ENCODE measurements around the gene TREM2.

Gene TREM2

DNA sequence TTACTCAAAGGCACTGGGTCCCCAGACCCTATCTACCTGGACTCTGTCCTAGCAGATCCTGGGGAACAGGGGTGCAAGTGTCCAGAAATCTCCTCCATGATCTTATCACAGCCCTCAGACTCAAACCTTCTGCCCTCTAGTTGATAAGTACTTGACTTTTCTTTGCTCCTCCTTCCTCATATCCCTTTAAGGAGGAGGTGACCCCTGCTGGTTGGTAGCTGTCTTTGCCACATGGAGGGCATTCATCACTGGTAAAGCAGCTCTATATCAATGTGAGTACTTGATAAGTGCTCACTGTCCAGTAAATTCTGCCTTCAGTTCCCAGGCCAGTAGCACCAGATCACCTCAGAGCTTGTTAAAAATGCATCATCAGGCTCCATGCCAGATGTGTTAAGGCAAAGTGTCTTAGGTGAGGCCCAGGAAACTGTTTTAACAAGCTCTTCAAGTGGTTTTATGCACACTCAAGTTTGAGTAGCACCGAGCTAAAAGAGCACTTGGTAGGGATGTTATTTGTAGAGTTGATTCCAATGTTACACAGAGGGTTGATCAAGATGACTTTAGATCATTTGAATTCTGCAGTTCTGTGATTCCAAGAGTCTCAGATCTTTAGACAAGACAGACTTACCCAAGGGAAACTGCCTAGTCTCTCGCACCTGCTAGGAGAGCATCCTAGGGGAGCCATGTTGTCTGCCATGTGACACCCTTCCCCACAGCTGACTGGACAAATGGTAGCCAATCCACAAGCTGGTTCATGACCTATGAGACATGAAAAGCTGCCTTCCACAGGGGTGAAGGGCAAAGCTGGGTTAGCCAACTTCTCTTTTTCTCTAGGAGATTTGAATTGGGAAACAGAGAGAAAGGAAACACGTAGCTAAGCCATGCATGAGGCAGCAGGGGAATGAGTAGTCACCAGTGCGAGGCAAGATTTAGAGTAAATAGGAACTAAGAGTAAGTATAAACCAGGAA, 19.4 kb upstream of the TREM2 start:
- DNase-seq, result peak; percentile 47

DNA sequence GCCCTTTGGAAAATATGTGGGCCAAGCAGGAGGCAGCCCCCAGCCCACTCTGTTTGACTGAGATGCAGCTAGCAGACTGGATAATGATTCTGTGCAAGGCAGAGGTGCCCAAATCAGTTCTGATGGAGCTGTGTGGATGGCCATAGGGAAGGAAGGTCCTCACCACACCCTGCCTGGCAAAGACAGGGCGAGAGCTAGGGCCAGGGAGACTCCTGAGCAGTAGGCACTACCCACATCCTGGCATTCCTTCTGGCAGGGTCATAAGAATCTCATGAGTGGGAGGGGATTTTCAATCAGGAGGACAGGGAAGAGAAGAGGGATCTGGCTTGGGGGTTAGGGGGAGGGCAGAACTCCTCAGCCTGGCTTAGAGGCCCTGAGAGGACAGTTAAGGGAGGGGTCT, 18.6 kb upstream of the TREM2 start:
- no peak for DNase-seq

- no peak for DNase-seq
Measured at GRCh38 chr6:41179163-41179562, 16.2 kb upstream of the TREM2 start.

GRCh38 chr6:41177695-41178094, 14.8 kb upstream of the TREM2 start:
- DNase-seq, result no peak

DNA sequence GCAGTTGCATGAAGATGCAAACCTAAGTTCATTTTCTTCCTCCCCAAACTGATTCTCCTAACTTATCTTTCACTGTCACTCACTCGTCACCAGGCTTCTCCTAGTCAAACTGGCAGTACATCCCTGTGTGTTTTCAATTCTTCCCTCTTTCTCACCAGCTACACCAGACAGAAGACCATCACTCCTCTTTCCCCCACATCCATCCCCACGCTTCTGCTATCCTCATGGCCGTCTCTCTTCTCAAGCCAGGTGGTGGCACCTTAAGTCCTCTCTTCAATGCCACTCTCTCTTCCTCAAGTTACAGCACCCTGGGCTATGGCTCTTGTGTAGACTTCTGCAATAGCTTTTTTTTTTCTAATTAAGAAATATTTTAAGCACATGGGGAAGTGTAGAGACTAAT, 14.4 kb upstream of the TREM2 start:
- DNase-seq, result no peak

- DNase-seq, result no peak
Measured at GRCh38 chr6:41176189-41176588, 13.3 kb upstream of the TREM2 start.

GRCh38 chr6:41175084-41175483, 12.2 kb upstream of the TREM2 start:
- no peak for DNase-seq

GRCh38 chr6:41174610-41175009, 11.7 kb upstream of the TREM2 start:
- no peak for DNase-seq

- DNase-seq, result no peak
Measured at GRCh38 chr6:41171908-41172307, 9.0 kb upstream of the TREM2 start.

DNA sequence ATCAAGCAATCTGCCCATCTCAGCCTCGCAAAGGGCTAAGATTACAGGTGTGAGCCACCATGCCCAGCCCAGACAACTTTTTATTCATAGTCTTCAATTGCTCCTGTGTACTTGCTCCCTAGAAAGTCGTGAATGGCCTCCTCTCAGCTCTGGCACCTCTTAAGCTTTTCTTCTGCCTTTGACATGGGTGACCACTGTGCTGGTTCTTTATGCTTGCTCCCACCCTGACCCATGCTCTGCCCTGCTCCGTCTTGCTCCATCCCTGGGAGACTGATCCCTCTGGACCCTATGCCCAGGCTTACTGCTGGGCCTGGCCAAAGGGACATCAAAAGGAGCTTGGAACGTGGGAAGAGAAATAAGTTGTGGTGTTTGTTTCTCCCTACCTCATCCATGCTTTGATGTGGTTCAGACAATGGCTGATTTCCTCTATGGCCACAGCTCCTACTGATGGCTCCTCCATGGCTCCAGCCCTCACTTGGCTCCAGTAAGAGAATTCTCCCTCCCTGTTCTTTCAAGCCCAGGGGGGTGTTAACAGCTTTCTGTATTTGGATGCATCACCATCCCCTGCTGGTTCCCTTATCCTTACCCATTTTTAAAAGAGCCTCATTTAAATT, 7.7 kb upstream of the TREM2 start:
- DNase-seq, result no peak

DNA sequence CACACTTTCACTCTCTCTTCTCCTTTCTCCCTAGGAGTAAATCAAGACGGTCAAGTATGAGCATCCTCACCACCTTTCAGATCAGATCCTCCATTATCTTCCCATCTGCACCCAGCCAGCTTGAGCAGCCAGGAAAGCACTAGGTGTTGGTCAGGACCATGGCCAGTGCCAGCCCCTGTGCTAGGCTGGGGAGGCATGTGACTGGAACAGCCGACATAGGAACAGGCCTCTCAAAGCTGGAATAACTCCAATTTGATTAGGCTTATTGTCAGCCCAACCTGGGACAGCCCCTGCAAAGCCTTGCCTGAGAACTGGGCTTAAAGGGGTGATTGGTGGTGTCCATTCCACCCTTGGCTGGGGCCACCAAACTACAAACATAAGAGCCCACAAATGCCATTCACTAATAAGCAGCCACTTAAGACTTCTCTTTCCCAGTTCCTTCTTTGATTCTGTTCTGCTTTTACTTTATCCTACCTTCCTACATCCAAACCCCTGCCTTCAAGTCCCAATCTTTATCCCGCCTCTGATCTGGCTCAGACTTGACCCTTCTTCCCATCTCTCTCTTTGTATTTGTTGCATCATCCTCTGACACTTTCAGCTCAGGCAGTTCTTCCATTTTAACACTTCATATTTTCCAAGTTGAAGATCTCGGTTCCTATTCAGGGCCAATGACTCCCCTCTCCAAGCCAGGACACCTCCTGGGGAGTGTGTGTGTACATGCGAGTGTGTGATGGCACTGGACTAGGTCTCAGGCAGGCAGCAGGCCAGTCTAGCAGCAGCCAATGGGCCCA, 4.5 kb upstream of the TREM2 start:
- DNase-seq, result no peak

DNA sequence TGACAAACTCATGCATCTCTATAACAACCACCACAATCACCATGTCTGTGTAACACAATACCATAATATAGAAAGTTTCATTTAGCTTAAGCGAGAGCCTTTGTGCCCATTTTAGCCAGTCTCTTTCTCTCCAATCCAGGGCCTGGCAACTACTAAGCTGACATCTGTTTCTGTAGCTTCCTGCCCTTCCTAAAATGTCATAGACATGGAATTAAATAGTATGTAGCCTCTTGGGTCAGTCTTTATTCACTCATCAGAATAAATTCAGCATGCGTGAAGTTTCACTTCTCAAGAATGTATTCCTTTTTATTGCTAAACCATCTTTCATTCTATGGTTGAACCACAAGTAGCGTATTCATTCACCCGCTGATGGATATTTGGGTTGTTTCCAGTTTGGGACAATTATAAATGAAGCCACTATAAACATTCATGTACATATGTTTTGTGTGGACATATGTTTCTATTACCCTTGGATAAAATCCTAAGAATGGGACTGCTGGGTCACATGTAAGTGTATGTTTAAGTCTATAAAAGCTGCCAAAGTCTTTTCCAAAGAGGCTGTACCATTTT, 1.7 kb upstream of the TREM2 start:
- no peak for DNase-seq

- no peak for DNase-seq
Measured at GRCh38 chr6:41163419-41163717, 452 bp upstream of the TREM2 start.

DNA sequence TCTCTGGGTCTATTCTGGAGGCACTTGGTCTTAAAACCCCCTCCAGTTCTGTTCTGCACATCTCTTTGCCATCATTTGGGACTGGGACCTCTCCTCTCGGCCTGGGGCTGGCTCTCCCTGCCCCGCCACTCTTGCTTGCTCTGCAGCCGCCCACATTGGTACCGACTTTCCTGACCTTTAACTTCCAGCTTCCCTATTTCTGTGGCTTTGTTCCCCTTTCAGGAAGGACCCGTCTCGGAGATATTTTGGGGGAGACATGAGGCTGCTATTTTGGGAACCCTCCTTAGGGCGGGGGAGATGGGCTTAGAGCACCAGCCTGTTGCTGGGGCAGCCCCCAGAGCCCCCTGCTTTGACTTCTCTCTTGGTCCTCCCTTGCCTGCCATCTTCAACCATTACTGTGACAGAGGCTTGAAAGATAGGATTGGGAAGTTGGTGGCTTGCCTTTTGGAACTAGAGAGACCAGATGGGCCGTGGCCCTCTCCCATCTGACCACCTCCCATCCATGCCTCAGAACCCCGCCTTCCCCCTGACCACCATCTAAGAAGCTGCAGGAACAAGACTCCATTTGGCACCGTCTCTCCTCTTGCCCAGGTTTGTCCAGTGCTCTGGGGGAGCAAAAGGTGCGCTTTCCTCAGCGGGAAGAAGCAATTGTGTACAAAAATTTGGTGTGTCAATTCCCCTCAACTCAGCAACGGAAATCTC, 914 bp downstream of the TREM2 start:
- DNase-seq, result no peak

DNA sequence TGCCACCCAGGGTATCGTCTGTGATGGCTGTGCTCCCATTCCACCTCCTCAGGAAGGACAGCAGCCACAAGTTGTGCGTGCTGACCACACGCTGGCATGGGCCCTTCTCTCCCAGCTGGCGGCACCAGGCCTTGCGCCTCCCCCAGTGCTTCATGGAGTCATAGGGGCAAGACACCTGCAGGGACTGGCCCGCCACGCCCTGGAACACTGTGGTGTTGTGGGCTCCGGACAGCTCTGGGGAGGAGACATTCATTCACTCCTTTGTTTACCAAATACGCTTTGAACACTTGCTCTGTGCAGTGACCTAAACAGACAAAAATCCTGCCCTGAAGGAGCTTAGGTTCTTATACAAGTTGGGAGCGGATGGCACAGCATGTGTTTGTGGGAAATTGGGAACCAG, 1.5 kb downstream of the TREM2 start:
- no peak for DNase-seq

GRCh38 chr6:41160933-41161332, 2.0 kb downstream of the TREM2 start:
- DNase-seq, result no peak

DNA sequence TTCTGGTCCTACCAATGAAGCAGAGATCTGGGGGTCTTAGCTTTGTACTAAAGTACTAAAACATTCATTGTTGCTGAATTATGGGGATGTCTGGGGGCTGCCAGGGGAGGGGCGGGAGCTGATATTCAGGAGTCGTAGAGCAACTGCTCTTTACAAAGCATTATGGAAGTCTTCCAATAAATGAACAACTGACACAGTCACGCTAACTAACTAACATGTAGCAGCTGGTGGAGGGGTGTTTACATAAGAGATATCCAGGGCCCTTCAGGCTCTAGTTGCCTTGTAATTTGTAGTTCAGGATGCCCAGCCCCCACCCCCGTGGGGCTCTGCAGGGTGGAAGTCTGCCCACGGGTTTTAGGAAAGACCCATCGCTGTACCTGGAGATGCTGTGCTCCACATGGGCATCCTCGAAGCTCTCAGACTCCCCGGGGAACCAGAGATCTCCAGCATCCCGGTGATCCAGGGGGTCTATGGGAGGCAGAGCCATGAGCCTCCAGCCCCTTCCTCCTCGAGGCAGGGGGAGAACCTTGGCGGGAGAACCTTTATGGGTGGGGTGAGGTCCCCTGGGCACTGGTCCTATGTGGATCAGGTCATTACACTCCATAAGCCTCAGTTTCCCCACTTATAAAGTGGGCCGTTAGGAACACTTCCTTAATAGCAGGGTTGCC, 3.4 kb downstream of the TREM2 start:
- no peak for DNase-seq

DNA sequence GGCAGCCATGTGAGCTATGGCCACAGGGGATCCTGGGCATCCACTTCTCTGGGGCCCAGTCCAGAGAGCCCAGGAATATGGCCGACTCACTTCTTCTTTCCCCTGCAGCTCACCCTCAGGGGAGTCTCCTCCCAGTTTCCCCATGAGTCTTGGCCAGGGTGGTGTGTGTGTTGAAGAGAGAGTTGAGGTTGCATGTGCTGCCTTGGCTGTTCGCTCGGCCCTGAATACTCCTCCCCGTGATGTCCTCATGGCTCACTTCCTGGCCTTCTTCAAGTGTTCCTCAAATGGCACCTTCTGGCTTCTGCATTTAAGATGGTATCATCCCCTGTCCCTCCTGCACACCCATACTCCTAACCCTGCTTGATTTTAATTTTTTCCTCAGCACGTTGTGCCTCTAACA, 5.6 kb downstream of the TREM2 start:
- DNase-seq, result no peak

DNA sequence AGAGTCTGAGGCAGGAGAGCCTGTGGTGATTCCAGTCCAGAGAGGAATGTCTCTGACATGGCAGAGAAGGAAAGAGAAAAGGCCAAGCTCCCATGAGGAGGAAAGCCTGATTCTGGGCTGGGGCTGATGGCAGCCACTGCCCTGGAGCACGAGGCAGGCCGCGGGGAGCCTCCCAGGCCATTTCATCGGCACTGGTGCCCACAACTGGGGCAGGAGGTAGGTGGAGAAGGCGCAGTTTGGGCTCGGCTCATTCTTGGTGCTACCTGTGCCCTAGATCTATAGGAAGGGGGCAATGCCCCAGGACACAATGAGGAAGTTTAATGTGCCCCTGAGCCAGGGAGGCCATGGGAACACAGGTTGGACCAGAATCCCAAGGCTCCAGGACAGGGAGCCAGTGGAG, 6.1 kb downstream of the TREM2 start:
- DNase-seq, result no peak

DNA sequence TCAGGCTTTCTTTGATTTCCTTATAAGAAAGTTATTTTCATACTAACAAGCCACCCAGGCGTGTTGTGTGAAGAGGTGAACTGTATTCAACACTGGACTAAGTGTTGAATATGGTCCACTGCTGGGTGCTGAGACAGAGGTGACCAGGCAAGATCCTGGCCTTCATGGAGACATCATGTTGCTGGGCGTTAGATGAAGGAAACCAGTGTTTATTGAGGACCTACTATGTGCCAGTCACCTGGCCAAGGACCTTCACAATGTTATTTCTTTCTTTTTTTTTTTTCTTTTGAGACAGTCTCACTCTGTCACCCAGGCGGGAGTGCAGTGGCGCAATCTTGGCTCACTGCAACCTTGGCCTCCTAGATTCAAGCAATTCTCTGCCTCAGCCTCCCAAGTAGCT, 6.9 kb downstream of the TREM2 start:
- DNase-seq, result no peak

- no peak for DNase-seq
Measured at GRCh38 chr6:41155132-41155805, 7.6 kb downstream of the TREM2 start.
